Cardiac muscle cell (in vitro differentiated cells and primary cell): Measurements from ENCODE around the gene SCAND1. TPM values are rescaled to one million over a fixed set of nuclear protein-coding genes. Genes with fewer than 3 reads are reported as not detected.

Source experiments
- DNase-seq, 2 donors: peaks; one replicate each; pipeline versions ENCODE4 v3.0.0 to v3.0.0-alpha.2; 2010 to 2017; ENCODE audit warnings: low read depth in 1 of 2, low spot score in 1 of 2
- H3K27ac ChIP-seq: fragments of 200-600 bp; sonication (generic); 2 replicates; pipeline ENCODE4 v1.5.1; 2016
- H3K27me3 ChIP-seq: fragments of 200-600 bp; sonication (generic); 2 replicates; pipeline ENCODE4 v1.6.0; 2016; ENCODE audit warnings: control low read depth
- H3K36me3 ChIP-seq: fragments of 200-600 bp; sonication (generic); 2 replicates; pipeline ENCODE4 v1.5.1; 2016; ENCODE audit warnings: control low read depth
- H3K4me1 ChIP-seq: fragments of 200-600 bp; sonication (generic); 2 replicates; pipeline ENCODE4 v1.8.1; 2017; ENCODE audit warnings: low read depth, mild to moderate bottlenecking, mixed run types
- H3K4me3 ChIP-seq: fragments of 200-600 bp; sonication (generic); 2 replicates; pipeline ENCODE4 v1.5.1; 2016; ENCODE audit warnings: mild to moderate bottlenecking
- H3K9me3 ChIP-seq: fragments of 200-600 bp; sonication (generic); 2 replicates; pipeline ENCODE4 v1.5.1; 2017; ENCODE audit warnings: low read depth, mild to moderate bottlenecking, control low read depth
- polyA plus RNA-seq: library from polyadenylated mRNA; unstranded; fragments of >200 nt; fragmentation: Nextera tagmentation; extraction: Ambion mirVana; gene quantifications from 2 replicates; pipeline ENCODE4 v1.2.1, GENCODE V29; 2016
- total RNA-seq: library from RNA; depleted of rRNA; stranded (reverse); fragments of >200 nt; gene quantifications from 2 replicates; pipeline ENCODE4 v1.2.3, GENCODE V29; 2016
- TF ChIP-seq, protein P1 (sequence below): IDR thresholded peaks from 2 replicates; pipeline ENCODE4 v1.5.1; 2012; ENCODE audit warnings: low read depth, mild to moderate bottlenecking, low read length

Gene SCAND1
- total and polyA plus RNA-seq, 2 experiments from 2014 or later = 138 to 218 TPM

DNA sequence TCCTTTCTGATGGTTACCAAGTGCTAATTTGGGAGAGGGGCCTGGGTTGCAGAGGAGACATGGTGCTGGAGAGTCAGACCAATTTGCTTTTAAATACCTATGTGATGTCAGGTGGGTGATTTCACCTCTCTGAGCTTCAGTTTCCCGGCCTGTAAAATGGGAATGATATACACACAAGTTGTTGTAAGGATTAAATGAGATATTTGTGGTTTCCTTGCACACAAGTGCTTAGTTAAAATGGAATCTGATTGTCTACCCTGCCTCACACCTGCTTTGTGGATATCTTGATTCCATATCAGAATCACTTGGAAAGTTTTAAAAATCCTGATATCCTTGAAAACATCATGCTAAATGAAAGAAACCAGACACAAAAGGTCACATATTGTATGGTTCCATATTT, 44.5 kb downstream of the SCAND1 start:
- Histone ChIP-seq H3K27me3 (no peaks in the 10 kb centered on the region), H3K27ac (no peak overlapping the region), H3K9me3 (no peaks in the 10 kb centered on the region), H3K4me1 (peaks cover 4% of the 10 kb centered on the region), H3K36me3 (peaks cover 13% of the 10 kb centered on the region), H3K4me3 (no peak overlapping the region)
- no peak for DNase-seq
- TF ChIP-seq, protein P1, sequence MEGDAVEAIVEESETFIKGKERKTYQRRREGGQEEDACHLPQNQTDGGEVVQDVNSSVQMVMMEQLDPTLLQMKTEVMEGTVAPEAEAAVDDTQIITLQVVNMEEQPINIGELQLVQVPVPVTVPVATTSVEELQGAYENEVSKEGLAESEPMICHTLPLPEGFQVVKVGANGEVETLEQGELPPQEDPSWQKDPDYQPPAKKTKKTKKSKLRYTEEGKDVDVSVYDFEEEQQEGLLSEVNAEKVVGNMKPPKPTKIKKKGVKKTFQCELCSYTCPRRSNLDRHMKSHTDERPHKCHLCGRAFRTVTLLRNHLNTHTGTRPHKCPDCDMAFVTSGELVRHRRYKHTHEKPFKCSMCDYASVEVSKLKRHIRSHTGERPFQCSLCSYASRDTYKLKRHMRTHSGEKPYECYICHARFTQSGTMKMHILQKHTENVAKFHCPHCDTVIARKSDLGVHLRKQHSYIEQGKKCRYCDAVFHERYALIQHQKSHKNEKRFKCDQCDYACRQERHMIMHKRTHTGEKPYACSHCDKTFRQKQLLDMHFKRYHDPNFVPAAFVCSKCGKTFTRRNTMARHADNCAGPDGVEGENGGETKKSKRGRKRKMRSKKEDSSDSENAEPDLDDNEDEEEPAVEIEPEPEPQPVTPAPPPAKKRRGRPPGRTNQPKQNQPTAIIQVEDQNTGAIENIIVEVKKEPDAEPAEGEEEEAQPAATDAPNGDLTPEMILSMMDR = no peak

DNA sequence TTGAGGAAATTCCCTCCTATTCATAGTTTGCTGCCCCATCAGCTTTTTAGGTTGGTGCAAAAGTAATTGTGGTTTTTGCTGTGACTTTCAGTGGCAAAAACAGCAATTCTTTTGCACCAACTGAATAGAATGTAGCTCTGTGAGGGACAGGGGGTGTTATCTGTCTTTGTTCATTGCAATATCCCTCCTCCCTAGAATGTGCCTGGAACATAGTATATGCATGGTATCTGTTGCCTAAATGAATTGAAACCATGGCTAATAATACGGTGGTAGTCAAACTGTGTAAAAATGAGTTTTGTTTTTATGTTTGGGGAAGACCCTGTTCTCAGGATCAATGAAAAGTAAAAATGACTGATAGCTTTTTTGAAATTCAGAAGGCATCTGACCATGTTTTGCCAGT, 45.1 kb downstream of the SCAND1 start:
- TF ChIP-seq, protein P1 = no peak
- no peak overlapping the region for H3K27ac ChIP-seq
- DNase-seq = no peak

GRCh38 chr20:35908007-35908406, 46.3 kb downstream of the SCAND1 start:
- no peak for DNase-seq
- TF ChIP-seq, protein P1 = no peak
- Histone ChIP-seq H3K27ac (peak overlapping the region; percentile 31), H3K4me3 (no peak overlapping the region), H3K9me3 (no peaks in the 10 kb centered on the region), H3K4me1 (peaks cover 2% of the 10 kb centered on the region), H3K27me3 (no peaks in the 10 kb centered on the region), H3K36me3 (no peaks in the 10 kb centered on the region)

More for the DNA sequence above, 45.1 kb downstream of the SCAND1 start:
- Histone ChIP-seq H3K4me1 (peaks cover 4% of the 10 kb centered on the region), H3K36me3 (peaks cover 8% of the 10 kb centered on the region), H3K4me3 (no peak overlapping the region), H3K9me3 (no peaks in the 10 kb centered on the region), H3K27me3 (no peaks in the 10 kb centered on the region)

GRCh38 chr20:35907017-35907701, 47.1 kb downstream of the SCAND1 start:
- Histone ChIP-seq H3K4me3 (no peak overlapping the region), H3K4me1 (peaks cover 3% of the 10 kb centered on the region), H3K27me3 (no peaks in the 10 kb centered on the region), H3K36me3 (no peaks in the 10 kb centered on the region), H3K27ac (peak overlapping the region; percentile 31), H3K9me3 (no peaks in the 10 kb centered on the region)
- DNase-seq = peak; percentile 7 to 29
- TF ChIP-seq, protein P1 = no peak

DNA sequence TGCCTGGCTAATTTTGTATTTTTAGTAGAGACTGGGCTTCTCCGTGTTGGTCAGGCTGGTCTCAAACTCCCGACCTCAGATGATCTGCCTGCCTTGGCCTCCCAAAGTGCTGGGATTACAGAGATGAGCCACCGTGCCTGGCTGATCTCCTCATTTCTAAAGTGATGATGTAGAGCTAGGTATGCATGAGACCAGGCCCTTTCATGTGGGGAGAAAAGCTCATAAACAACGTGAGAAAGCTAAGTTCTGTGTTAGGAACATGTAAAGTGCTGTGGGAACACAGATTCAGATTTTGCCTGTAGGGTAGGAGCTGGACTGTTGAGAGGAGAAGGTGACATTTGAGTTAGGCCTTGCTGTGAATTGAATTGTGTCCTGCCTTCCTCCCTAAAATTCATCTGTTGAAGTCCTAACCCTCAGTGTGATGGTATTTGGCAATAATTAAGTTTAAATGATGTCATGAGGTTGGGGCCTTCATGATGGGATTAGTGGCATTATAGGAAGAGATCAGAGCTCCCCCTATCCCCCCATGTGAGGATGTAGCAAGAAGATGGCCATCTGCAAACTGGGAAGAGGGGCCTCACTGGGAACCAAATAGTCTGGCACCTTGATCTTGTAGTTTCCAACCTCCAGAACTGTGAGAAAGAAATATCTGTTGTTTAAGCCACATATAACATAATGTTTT, 49.2 kb downstream of the SCAND1 start:
- H3K4me3 ChIP-seq = no peak overlapping the region
- H3K4me1 ChIP-seq = peaks cover 10% of the 10 kb centered on the region
- TF ChIP-seq, protein P1 = no peak
- no peaks in the 10 kb centered on the region for H3K9me3 ChIP-seq
- no peaks in the 10 kb centered on the region for H3K27me3 ChIP-seq
- no peaks in the 10 kb centered on the region for H3K36me3 ChIP-seq
- no peak overlapping the region for H3K27ac ChIP-seq
- no peak for DNase-seq
